NCI-H2171 treated with DMSO at 0.1 percent for 48 hours (cell line): ENCODE data around the gene OR2L8.

Experiments
- DNase-seq: peaks from one replicate; lab custom pipeline; 2025; lab: John Stamatoyannopoulos, UW

OR2L8 gene

GRCh38 chr1:247992986-247993385, 44.3 kb downstream of the OR2L8 start:
- no peak for DNase-seq

DNA sequence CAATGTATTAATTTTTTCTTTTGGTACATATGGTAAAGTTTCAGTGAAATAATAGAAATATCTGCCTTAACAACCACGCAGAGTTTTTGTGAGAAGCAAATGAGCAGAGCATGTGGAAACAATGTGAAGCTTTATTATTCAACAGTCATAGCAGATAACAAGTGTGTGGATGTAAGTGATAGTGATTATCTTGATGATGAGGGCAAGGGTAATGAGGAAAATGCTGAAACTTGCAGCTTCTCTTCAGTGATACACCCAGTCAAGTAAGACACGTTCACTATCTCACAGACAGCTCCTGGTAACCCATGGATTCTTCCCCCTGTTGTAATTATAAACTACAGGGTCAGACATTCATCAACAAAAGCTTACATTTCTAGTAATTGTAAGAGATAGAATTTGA, 50.2 kb downstream of the OR2L8 start:
- no peak for DNase-seq
